ENCODE measurements around the gene HLA-DQB1. TPM values are rescaled to one million over a fixed set of nuclear protein-coding genes. Genes with fewer than 3 reads are reported as not detected.

HLA-DQB1 gene
- total RNA-seq, 1 experiment from 2014 or later = 2.1 TPM

DNA sequence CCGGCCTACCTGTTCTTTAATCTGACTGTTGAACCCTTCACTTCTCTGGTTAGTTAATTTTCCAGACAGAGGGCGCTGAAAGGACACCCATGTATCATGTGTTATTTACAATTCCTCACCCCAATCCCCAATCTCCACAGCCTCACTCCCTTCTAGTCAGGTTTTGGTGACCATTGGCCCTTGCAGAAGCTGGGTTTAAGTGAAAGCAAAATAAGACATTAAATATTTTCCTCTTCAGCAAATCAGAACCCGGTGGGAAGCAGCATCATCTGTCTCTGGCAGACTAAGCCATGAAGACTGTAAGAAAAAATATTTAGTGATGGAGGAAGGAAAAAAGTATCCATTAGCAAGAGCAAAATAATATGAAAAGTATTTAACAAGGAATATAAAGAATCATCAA is 38.6 kb downstream of the HLA-DQB1 start:
- Histone ChIP-seq H3K27ac (ENCODE audit: low read depth, low read length) (no peak overlapping the region), H3K4me1 (ENCODE audit: control insufficient read depth in 1 of 2, insufficient read depth in 2 of 2, low read length in 2 of 2) (no peaks in the 10 kb centered on the region), H3K9ac (ENCODE audit: low read length) (no peak overlapping the region), H3K9me2 (ENCODE audit: insufficient read depth) (no peaks in the 10 kb centered on the region), H3K79me2 (ENCODE audit: insufficient read depth, low read length) (no peaks in the 10 kb centered on the region), H3K36me3 (ENCODE audit: control insufficient read depth in 1 of 2, insufficient read depth in 2 of 2, low read length in 2 of 2) (no peaks in the 10 kb centered on the region), H3K9me3 (ENCODE audit: control insufficient read depth in 1 of 2, insufficient read depth in 1 of 2, low read depth in 1 of 2, low read length in 2 of 2) (no peaks in the 10 kb centered on the region), H3K4me3 (replicated peaks in 1 of 2; ENCODE audit: low read depth in 1 of 2, low read length in 2 of 2) (no peak overlapping the region), H3K4me2 (ENCODE audit: low read length) (no peak overlapping the region), H4K20me1 (ENCODE audit: insufficient read depth) (no peaks in the 10 kb centered on the region), H2AFZ (ENCODE audit: low read depth, low read length, poor library complexity, severe bottlenecking) (no peak overlapping the region), H3K27me3 (ENCODE audit: insufficient read depth, low read length) (no peaks in the 10 kb centered on the region)
- TF ChIP-seq, protein P1, sequence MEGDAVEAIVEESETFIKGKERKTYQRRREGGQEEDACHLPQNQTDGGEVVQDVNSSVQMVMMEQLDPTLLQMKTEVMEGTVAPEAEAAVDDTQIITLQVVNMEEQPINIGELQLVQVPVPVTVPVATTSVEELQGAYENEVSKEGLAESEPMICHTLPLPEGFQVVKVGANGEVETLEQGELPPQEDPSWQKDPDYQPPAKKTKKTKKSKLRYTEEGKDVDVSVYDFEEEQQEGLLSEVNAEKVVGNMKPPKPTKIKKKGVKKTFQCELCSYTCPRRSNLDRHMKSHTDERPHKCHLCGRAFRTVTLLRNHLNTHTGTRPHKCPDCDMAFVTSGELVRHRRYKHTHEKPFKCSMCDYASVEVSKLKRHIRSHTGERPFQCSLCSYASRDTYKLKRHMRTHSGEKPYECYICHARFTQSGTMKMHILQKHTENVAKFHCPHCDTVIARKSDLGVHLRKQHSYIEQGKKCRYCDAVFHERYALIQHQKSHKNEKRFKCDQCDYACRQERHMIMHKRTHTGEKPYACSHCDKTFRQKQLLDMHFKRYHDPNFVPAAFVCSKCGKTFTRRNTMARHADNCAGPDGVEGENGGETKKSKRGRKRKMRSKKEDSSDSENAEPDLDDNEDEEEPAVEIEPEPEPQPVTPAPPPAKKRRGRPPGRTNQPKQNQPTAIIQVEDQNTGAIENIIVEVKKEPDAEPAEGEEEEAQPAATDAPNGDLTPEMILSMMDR (IDR thresholded peaks at IDR 0.05 in 2 of 3, conservative IDR thresholded peaks at IDR 0.05 in 1 of 3; ENCODE audit: borderline replicate concordance in 1 of 3, insufficient read depth in 1 of 3, low read depth in 2 of 3, low read length in 2 of 3) = no peak
- TF ChIP-seq, protein P2, sequence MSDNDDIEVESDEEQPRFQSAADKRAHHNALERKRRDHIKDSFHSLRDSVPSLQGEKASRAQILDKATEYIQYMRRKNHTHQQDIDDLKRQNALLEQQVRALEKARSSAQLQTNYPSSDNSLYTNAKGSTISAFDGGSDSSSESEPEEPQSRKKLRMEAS (IDR thresholded peaks at IDR 0.05) = no peak
- TF ChIP-seq SIN3A (IDR thresholded peaks at IDR 0.05; ENCODE audit: low read depth) (no peak), SRF (IDR thresholded peaks at IDR 0.05; ENCODE audit: low read depth) (no peak), JUND (IDR thresholded peaks at IDR 0.05) (no peak), EZH2phosphoT487 (IDR thresholded peaks at IDR 0.05; ENCODE audit: borderline replicate concordance) (no peak), SP1 (IDR thresholded peaks at IDR 0.05; ENCODE audit: low read depth) (no peak), CBX3 (IDR thresholded peaks at IDR 0.05; ENCODE audit: low read depth) (no peak), RAD21 (IDR thresholded peaks at IDR 0.05; ENCODE audit: low read depth) (no peak)
- no TSS peak for BruUV-seq (replicated peaks)
- DNase-seq (ENCODE audit: low read depth, low spot score) (no peak), ATAC-seq (no peak)
- ChIA-PET POLR2A (no interaction called here), RAD21 (ENCODE audit: low non-redundant PET in 1 of 2, low total read pairs in 2 of 2, uncharacterized antibody in 2 of 2, unreplicated experiment in 2 of 2) (no interaction called here), CTCF (no interaction called here)
- intact Hi-C loops (cut with micrococcal nuclease) = no loop called here

DNA sequence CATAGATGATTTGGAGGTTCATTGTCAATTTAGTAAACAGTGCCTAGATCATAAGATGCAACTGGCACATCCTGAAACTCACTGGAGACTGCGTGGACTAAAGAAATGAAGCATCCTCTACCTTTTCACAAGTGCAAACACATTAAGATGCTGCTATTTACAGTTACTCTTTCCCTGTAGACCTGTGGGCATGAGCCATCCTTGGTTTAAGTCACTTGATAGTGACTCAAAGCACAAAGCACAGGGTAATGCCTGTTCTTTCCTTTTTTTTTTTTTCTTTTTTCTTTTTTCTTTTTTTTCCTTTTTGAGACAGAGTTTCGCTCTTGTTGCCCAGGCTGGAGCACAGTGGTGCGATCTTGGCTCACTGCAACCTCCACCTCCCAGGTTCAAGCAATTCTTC is 39.2 kb downstream of the HLA-DQB1 start:
- POLR2A ChIA-PET = no interaction called here
- H3K9ac ChIP-seq (ENCODE audit: low read length) = no peak overlapping the region
- H3K9me3 ChIP-seq (ENCODE audit: control insufficient read depth in 1 of 2, insufficient read depth in 1 of 2, low read depth in 1 of 2, low read length in 2 of 2) = no peaks in the 10 kb centered on the region
- H3K79me2 ChIP-seq (ENCODE audit: insufficient read depth, low read length) = no peaks in the 10 kb centered on the region
- no peak overlapping the region for H3K4me3 ChIP-seq (replicated peaks in 1 of 2; ENCODE audit: low read depth in 1 of 2, low read length in 2 of 2)
- H3K4me1 ChIP-seq (ENCODE audit: control insufficient read depth in 1 of 2, insufficient read depth in 2 of 2, low read length in 2 of 2) = no peaks in the 10 kb centered on the region
- H2AFZ ChIP-seq (ENCODE audit: low read depth, low read length, poor library complexity, severe bottlenecking) = no peak overlapping the region
- H3K27me3 ChIP-seq (ENCODE audit: insufficient read depth, low read length) = no peaks in the 10 kb centered on the region
- H3K36me3 ChIP-seq (ENCODE audit: control insufficient read depth in 1 of 2, insufficient read depth in 2 of 2, low read length in 2 of 2) = no peaks in the 10 kb centered on the region
- no TSS peak for BruUV-seq (replicated peaks)
- RAD21 ChIA-PET (ENCODE audit: low non-redundant PET in 1 of 2, low total read pairs in 2 of 2, uncharacterized antibody in 2 of 2, unreplicated experiment in 2 of 2) = no interaction called here
- CTCF ChIA-PET = no interaction called here
- H3K9me2 ChIP-seq (ENCODE audit: insufficient read depth) = no peaks in the 10 kb centered on the region
- intact Hi-C loops (cut with micrococcal nuclease) = no loop called here
- DNase-seq (ENCODE audit: low read depth, low spot score) (no peak), ATAC-seq (no peak)
- H4K20me1 ChIP-seq (ENCODE audit: insufficient read depth) = no peaks in the 10 kb centered on the region
- H3K4me2 ChIP-seq (ENCODE audit: low read length) = no peak overlapping the region
- H3K27ac ChIP-seq (ENCODE audit: low read depth, low read length) = no peak overlapping the region
- TF ChIP-seq SRF (IDR thresholded peaks at IDR 0.05; ENCODE audit: low read depth) (no peak), ZFX (IDR thresholded peaks at IDR 0.05) (no peak), ZNF274 (IDR thresholded peaks at IDR 0.05; ENCODE audit: low read depth, low read length) (no peak), POLR2A (IDR thresholded peaks at IDR 0.05; ENCODE audit: borderline replicate concordance, extremely low read depth, insufficient read depth, insufficient read length) (no peak), RAD21 (IDR thresholded peaks at IDR 0.05; ENCODE audit: low read depth) (no peak), CEBPB (IDR thresholded peaks at IDR 0.05; ENCODE audit: low read depth) (no peak), SP1 (IDR thresholded peaks at IDR 0.05; ENCODE audit: low read depth) (no peak)
- TF ChIP-seq, protein P1 (IDR thresholded peaks at IDR 0.05 in 2 of 3, conservative IDR thresholded peaks at IDR 0.05 in 1 of 3; ENCODE audit: borderline replicate concordance in 1 of 3, insufficient read depth in 1 of 3, low read depth in 2 of 3, low read length in 2 of 3) = no peak
- TF ChIP-seq, protein P3, sequence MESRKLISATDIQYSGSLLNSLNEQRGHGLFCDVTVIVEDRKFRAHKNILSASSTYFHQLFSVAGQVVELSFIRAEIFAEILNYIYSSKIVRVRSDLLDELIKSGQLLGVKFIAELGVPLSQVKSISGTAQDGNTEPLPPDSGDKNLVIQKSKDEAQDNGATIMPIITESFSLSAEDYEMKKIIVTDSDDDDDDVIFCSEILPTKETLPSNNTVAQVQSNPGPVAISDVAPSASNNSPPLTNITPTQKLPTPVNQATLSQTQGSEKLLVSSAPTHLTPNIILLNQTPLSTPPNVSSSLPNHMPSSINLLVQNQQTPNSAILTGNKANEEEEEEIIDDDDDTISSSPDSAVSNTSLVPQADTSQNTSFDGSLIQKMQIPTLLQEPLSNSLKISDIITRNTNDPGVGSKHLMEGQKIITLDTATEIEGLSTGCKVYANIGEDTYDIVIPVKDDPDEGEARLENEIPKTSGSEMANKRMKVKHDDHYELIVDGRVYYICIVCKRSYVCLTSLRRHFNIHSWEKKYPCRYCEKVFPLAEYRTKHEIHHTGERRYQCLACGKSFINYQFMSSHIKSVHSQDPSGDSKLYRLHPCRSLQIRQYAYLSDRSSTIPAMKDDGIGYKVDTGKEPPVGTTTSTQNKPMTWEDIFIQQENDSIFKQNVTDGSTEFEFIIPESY (IDR thresholded peaks at IDR 0.05; ENCODE audit: extremely low read depth, insufficient replicate concordance, low read length) = no peak

Measured in HCT116 (cell line).